GM12873 (cell line): ENCODE results near the gene SULT4A1.

Source experiments
- CTCF ChIP-seq: IDR thresholded peaks from 2 replicates; pipeline ENCODE4 v1.5.1; 2012; ENCODE audit warnings: low read depth, mild to moderate bottlenecking, moderate library complexity, low read length, control low read depth; ENCODE audit not compliant: insufficient read depth; ENCODE audit errors: missing control alignments

The SULT4A1 gene

GRCh38 chr22:43823353-43823908 is 38.9 kb downstream of the SULT4A1 start:
- TF ChIP-seq CTCF = no peak

- TF ChIP-seq CTCF = no peak
Observed at GRCh38 chr22:43821606-43822425, 40.5 kb downstream of the SULT4A1 start.

- no peak for TF ChIP-seq CTCF
Observed at GRCh38 chr22:43820651-43821305, 41.5 kb downstream of the SULT4A1 start.

- TF ChIP-seq CTCF = no peak
Observed at GRCh38 chr22:43819931-43820640, 42.2 kb downstream of the SULT4A1 start.

- no peak for TF ChIP-seq CTCF
Observed at GRCh38 chr22:43819421-43819921, 42.8 kb downstream of the SULT4A1 start.

GRCh38 chr22:43818981-43819380 is 43.3 kb downstream of the SULT4A1 start:
- no peak for TF ChIP-seq CTCF
